Measurements from ENCODE around the gene EXT2.

DNA sequence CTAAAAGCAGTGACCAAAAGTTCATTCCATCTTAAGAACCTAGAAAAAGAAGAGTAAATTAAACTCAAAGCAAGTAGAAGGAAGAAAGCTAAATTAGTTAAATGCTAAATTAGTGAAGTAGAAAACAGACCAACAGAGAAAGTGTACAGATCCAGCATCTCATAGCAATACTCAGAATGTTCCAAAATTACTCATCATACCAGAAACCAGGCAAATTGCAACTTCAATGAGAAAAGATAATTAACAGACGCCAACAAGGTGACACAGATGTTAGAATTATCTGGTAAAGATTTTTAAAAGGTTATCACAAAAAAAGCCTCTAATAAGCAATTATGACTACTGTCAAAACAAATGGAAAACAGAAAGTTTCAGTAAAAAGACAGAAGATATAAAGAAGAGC is 117.7 kb downstream of the EXT2 start:
- TF ChIP-seq, protein P1, sequence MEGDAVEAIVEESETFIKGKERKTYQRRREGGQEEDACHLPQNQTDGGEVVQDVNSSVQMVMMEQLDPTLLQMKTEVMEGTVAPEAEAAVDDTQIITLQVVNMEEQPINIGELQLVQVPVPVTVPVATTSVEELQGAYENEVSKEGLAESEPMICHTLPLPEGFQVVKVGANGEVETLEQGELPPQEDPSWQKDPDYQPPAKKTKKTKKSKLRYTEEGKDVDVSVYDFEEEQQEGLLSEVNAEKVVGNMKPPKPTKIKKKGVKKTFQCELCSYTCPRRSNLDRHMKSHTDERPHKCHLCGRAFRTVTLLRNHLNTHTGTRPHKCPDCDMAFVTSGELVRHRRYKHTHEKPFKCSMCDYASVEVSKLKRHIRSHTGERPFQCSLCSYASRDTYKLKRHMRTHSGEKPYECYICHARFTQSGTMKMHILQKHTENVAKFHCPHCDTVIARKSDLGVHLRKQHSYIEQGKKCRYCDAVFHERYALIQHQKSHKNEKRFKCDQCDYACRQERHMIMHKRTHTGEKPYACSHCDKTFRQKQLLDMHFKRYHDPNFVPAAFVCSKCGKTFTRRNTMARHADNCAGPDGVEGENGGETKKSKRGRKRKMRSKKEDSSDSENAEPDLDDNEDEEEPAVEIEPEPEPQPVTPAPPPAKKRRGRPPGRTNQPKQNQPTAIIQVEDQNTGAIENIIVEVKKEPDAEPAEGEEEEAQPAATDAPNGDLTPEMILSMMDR (IDR thresholded peaks at IDR 0.05): no peak
- no peak for TF ChIP-seq POLR2A (IDR thresholded peaks at IDR 0.05)
